NCI-H146 treated with DMSO at 0.1 percent for 48 hours (cell line): ENCODE results near the gene TNFRSF25.

Experiments used
- DNase-seq: peaks from one replicate; lab custom pipeline; 2025; ENCODE audit not compliant: unreplicated experiment; lab: John Stamatoyannopoulos, UW

The TNFRSF25 gene

DNA sequence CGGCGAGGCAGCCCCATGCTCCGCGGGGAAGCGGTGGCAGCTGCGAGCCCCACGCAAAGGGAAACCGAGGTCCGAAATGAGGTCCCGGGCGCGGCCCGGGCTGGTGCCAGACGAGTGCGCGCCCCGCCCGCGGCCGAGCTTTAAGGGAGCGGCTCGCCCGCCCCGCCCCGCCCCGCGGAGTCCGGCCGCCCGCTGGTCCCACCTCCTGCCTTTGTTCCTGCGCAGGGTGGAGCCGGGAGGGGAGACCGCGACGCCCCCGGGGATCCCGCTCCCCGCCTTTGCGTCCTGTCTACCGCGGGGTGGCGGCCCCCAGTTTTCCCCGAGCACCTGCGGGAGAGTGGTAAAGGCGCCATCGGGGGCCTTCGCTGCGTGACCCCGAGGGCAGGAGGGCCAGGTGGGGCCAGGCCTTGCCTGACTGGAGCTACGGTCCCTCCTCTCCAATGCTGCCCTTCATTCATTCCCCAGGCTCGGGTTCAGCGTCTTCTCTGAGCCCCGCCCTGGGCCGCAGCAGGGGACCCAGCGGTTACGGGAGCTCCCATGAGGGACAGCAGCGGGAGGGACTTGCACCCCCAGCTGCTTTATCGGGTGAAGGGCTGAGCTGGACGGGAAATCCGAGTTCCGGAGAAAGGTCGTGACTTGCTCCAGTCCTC, 46.0 kb downstream of the TNFRSF25 start, which contains the start of gene HES2:
HES2 (minus strand) TSS at position 116 of the 650 bp plus-strand sequence; CDS start at position 17, 99 bp downstream.
- no peak for DNase-seq

DNA sequence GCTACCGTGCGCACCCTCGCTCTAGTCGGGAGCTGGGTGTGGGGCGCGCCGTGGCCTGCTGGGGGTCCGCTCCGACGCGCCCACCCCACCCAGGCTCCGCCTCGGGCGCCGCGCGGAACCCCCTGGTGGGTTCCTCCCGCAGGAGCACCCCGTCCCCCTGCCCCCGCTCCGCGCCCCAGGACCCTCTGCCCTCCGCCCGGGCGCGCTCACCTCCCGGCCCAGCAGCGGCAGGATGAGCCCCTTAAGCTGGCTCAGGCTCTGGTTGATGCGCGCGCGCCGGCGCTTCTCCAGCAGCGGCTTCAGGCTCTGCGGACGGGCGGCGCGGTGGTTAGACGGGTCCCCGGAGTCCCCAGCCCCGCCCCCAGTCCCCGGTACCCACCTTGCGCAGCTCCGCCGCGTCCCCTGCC, 46.6 kb downstream of the TNFRSF25 start:
- DNase-seq: no peak

DNA sequence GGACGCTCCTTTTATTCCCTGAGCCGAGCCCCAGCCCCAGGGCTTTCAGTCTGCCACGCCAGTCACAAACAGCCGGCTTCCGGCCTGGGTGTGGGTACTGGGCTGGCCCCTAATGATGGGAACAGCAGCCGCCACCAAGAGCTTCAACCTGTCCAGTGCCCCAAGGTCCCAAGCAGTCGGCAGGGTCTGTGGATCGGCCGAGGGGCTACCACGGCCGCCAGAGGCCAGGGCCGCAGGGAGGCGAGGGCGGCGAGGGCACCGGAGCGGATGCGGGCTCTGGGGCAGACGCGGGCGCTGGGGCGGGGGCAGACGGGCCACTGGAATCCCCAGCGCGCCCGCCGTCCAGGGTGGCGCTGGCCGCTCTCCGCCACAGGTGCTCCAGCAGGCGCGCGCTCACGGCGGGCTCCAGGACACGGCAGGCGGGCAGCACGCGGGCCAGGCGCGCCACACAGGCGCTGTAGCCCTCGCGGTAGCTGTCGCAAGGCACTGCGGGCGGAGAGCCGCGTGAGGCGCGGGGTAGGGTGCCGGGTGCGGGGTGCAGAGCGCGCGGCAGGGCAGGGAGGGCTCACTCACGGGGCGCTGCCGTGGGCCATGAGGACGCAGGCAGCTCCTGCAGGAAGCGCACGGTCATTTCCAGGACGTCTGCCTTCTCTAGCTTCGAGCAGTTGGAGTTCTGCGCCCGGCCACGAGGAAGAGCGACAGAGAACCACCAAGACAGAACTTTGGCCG, 47.1 kb downstream of the TNFRSF25 start:
- DNase-seq: no peak

DNA sequence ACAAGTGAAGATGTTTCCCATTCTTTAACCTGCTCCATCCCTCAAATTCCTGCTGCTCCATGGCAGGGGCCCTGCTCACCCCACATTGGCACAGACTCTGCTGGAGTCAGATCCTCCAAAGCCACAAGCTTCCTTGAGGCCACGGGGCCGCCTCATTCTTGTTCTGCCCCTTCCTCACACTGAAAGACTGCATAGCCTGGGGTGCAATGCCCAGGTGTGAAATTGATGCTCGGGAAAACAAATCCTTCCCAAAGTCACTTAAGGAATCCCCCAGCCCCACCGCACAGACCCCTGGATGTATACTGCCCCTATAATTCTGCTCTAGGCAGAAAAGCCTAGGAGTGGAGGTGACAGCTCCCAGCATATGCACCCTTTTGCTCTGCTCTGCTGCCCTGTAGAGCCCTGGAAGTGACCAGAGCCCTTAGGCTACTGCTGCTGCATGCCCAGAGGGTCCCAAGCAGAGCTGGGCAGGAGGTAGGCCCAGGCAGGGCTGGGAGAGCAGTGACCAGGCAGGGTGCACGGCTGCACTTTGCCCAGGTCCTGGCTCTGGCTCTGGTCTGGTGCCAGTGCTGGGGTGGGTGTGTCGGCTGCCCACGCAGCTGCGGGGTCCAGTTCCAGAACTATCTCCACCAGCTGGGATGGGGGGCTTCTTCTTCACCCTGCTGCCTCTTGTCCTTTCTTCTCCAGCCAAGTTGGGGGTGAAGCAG, 47.9 kb downstream of the TNFRSF25 start:
- DNase-seq: no peak

DNA sequence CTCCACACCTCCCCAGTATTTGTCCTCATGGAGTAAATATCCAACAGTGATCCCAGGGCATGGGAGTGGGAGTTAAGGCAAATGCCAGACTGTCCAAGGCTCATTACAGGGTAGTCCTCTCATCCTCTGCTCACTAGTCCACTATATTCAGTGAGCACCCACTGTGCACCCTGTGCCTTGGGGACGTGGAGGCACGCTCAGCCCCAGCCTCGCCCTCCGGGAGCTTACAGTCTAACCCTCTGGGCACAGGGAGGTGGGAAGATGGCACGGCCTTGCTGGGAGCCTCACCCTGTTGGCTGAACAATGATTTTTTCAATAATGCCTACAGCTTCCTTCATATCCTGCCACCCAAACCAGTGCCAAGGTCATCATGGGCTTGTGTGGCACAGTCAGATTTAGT, 49.1 kb downstream of the TNFRSF25 start:
- DNase-seq: no peak

DNA sequence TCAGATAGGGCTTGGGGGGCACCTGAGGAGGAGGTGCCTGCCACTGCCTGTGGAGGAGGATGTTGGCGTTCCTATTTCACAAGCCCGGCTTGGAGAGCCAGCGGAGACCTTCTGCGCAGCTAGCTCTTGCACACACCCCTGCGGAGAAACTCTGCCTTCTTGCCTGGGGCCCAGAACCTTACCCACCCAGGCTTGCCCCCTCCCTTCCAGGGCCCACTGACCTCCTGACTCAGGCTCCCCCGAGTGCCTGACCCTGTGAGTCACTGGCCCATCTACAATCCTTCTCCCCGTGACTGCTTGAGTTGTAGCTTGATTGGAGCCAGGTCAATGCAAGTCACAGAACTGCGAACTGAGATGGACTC, 49.7 kb downstream of the TNFRSF25 start:
- DNase-seq: no peak

DNA sequence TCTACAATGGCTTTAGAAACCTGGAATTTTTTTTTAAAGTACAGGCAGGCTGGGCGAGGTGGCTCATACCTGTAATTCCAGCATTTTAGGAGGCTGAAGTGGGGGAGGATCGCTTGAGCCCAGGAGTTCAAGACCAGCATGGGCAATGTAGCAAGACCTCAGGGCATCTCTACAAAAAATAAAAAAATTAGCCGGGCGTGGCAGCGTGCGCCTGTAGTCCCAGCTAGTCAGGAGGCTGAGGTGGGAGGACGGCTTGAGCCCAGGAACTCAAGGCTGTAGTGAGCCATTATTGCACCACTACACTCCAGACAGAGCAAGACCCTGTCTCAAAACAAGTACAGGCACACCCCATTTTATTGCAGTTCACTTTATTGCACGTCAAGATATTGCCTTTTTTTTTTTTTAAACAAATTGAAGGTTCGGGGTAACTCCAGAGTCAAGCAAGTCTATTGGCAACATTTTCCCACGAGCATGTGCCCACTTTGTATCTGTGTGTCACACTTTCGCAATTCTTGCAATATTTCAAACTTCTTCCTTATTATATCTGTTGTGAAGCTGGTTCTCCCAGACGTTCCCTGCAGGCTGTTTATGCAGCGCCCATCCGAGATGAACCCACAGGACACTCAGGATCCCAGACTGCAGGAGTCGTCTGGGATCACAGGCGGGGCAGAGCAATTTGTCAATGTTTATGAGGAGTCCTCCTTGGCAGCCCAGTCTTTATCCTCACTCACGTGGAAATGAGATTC, 50.9 kb downstream of the TNFRSF25 start:
- no peak for DNase-seq

DNA sequence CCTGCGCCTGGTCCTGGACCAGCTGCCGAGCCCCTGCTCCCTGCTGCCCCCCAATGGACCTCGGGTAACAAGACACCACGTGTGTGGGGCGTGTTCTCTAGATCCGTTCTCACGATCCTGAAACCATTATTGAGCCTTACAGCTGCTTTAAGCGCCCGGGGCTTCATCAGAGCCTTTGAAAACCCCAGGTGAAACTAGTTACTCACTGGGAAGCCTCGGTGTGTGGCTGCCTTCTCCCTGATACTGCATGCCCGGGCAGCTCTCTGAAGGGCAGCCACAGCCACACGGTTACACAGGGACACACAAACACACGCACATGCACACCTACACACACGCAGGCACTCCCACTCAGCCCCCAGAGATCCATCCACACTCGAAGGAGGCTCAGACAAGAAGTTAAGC, 51.5 kb downstream of the TNFRSF25 start:
- peak; percentile 60 for DNase-seq

DNA sequence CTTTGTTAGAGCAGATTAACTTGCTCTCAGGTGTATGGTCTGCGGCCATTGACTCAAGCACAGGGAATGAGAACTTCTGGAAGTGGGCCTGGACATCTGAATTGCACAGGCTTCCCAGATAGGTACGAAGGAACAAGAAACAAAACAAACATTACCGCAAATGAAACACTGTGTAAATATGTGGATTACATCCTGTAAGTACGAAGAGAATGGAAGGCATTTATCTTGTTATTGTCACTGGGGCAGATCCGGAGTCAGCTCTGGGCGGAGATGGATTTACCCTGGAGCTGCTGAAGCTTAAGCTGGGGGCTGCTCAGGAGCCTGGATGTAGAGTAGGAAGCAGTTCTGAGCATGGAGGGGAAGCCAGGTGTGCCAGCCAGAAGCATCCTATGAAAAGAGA, 53.1 kb downstream of the TNFRSF25 start:
- peak; percentile 58 for DNase-seq
